Prostate gland (tissue), 2 donors: ENCODE measurements around the gene COLQ. TPM values are rescaled to one million over a fixed set of nuclear protein-coding genes. Genes with fewer than 3 reads are reported as not detected.
A peak's percentile ranks its signal among the peaks of the same experiment; 100 is the strongest.

ENCODE experiments used
- DNase-seq: peaks from one replicate; pipeline ENCODE4 v3.0.0-alpha.2; 2019; ENCODE audit warnings: low spot score
- H3K27ac ChIP-seq, 2 donors: fragments of 200-600 bp; sonication (generic); 2 replicates each; pipeline ENCODE4 v1.5.1; 2017 to 2019
- H3K27me3 ChIP-seq: fragments of 200-600 bp; sonication (generic); replicated peaks from 2 replicates; pipeline ENCODE4 v1.5.1; 2019; ENCODE audit not compliant: insufficient read depth
- H3K36me3 ChIP-seq, 2 donors: fragments of 200-600 bp; sonication (generic); 1 replicate in 1 of 2; 2 replicates in 1 of 2; pipeline versions ENCODE4 v1.5.1 to v1.8.1; 2017 to 2019
- H3K4me1 ChIP-seq: fragments of 200-600 bp; sonication (generic); replicated peaks from 2 replicates; pipeline ENCODE4 v1.5.1; 2019
- H3K4me3 ChIP-seq, 2 donors: fragments of 200-600 bp; sonication (generic); 2 replicates each; pipeline ENCODE4 v1.5.1; 2017 to 2019
- H3K9me3 ChIP-seq: fragments of 200-600 bp; sonication (generic); 2 replicates; pipeline ENCODE4 v1.5.1; 2017
- CTCF ChIP-seq, 4 experiments: fragments of 200-600 bp in 2 of 4; fragments of 450-650 bp in 2 of 4; sonication (generic) in 2 of 4; IDR thresholded peaks; 1 replicate in 3 of 4; 2 replicates in 1 of 4; pipeline ENCODE4 v1.5.1; 2016 to 2019; ENCODE audit warnings: antibody characterized with exemption in 4 of 4, mild to moderate bottlenecking in 2 of 4, moderate library complexity in 2 of 4
- POLR2A ChIP-seq: fragments of 450-650 bp; IDR thresholded peaks from one replicate; pipeline ENCODE4 v1.6.1; 2016; ENCODE audit warnings: antibody characterized with exemption, mild to moderate bottlenecking
- POLR2AphosphoS5 ChIP-seq: sonication (generic); formaldehyde crosslinking; IDR thresholded peaks from one replicate; pipeline ENCODE4 v1.6.1; 2017; ENCODE audit warnings: antibody characterized with exemption
- WGBS: methylation state at CpG from one replicate; pipeline ENCODE4 v1.1.5; 2018; 5-methylcytosine and 5-hydroxymethylcytosine counted together
- intact Hi-C: fragments of 100-400 bp; cut with DNase I; formaldehyde crosslinking; loops from one replicate; pipeline ENCODE4 v1.14.2; 2022
- total RNA-seq, 2 donors: library from RNA; depleted of rRNA; stranded (reverse); fragments of >200 nt; gene quantifications; one replicate each; pipeline ENCODE4 v1.1.0, GENCODE V29; 2016

COLQ gene
- total RNA-seq, 2 donors from 2014 or later, result 0.87 to 3.9 TPM

DNA sequence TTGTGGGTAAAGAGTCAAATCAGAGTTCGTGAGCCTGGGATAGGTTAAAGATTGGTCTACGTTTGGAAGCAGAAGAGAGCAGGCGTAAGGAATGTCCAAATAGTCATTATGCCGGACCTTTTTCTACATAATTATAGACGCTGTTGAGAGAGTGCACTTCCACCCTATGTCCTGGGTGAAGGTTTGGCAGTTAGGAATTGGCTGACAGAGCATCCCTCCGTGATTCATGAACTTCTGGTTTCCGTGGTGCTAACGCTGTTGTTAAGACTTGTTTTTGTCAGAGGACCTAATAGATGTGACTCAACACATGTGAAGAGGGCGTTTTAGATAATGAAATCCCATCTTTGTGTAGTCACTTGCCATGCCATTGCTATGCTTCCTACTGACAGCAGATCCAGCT lies 93.0 kb downstream of the COLQ start:
- TF ChIP-seq POLR2AphosphoS5 (no peak), POLR2A (no peak), CTCF (IDR thresholded peaks at IDR 0.05) (no peak)
- Histone ChIP-seq H3K4me1 (peaks cover 17% of the 10 kb centered on the region), H3K27ac (no peak overlapping the region), H3K36me3 (no peaks in the 10 kb centered on the region), H3K27me3 (no peaks in the 10 kb centered on the region), H3K9me3 (no peaks in the 10 kb centered on the region), H3K4me3 (peak overlapping the region; percentile 57 to 63)
- DNase-seq, result no peak
- intact Hi-C loops, result loop anchor here (5.0 kb wide), 1 partner anchor 129 kb away; no protein-coding TSS in a partner anchor
- 10% methylated on average over 9 of the region's 9 CpGs for WGBS

- H3K9me3 ChIP-seq, result no peaks in the 10 kb centered on the region
- H3K4me1 ChIP-seq, result peaks cover 17% of the 10 kb centered on the region
- no peak for DNase-seq
- H3K4me3 ChIP-seq, result peak overlapping the region; percentile 57 to 63
- intact Hi-C loops, result loop anchor here (5.0 kb wide), 1 partner anchor 129 kb away; no protein-coding TSS in a partner anchor
- no peaks in the 10 kb centered on the region for H3K36me3 ChIP-seq
- peak overlapping the region; percentile 45 to 58 for H3K27ac ChIP-seq
- no peaks in the 10 kb centered on the region for H3K27me3 ChIP-seq
- TF ChIP-seq POLR2AphosphoS5, result no peak
- no peak for TF ChIP-seq POLR2A
- no peak for TF ChIP-seq CTCF (IDR thresholded peaks at IDR 0.05)
- WGBS, result under 1% methylated on average over 11 of the region's 11 CpGs
Measured at GRCh38 chr3:15427981-15428380, 93.5 kb downstream of the COLQ start.

DNA sequence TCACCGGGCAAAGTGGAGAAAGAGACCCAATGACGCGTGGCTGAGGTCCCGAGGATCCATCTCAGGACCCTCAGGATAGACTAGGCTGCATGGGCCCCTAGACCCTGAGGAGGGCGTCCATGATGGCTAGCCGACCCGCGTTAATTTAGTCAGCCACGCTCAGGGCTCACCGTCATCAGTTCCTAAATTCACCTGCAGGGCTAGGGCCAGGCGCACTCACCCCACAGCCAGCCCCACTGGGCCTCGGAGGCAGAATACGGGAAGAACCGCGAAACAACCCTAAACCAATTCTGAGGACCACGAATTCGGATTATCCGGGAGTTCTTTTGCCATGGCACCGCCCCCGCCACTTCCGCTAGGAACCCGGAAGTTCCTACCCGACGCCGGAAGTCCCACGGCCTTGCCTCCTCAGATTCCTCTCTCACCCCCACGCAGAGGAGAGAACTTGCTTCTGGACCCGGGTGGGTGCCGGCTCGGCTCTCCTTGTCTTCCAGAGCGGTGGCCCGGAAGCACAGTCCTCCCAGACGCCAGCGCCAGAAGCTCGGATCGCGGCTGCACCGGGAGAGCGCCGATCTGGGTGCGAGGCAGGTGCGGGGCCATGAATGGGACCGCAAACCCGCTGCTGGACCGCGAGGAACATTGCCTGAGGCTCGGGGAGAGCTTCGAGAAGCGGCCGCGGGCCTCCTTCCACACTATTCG lies 94.2 kb downstream of the COLQ start, which contains the start of the genes EAF1 and METTL6:
TSS of gene EAF1 (plus strand) at position 417 of the 699 bp plus-strand sequence. CDS start at position 599, 182 bp downstream.
TSS of gene METTL6 (minus strand) at position 363 of the 699 bp plus-strand sequence. CDS start 1,033 bp downstream, outside the sequence.
- H3K4me1 ChIP-seq, result peaks cover 17% of the 10 kb centered on the region
- no peaks in the 10 kb centered on the region for H3K36me3 ChIP-seq
- intact Hi-C loops, result loop anchor here (5.0 kb wide), 1 partner anchor 130 kb away; no protein-coding TSS in a partner anchor
- peak within 1 kb of the TSS; percentile 45 to 58 for H3K27ac ChIP-seq
- no peaks in the 10 kb centered on the region for H3K9me3 ChIP-seq
- peak in 1 of 4 experiments; percentile 25 for TF ChIP-seq CTCF (IDR thresholded peaks at IDR 0.05)
- TF ChIP-seq POLR2AphosphoS5, result peak; percentile 78
- peak; percentile 21 for TF ChIP-seq POLR2A
- peak; percentile 68 for DNase-seq
- WGBS, result 0% methylated on average over 52 of the region's 52 CpGs
- peak within 1 kb of the TSS; percentile 57 to 63 for H3K4me3 ChIP-seq
- no peaks in the 10 kb centered on the region for H3K27me3 ChIP-seq

- DNase-seq, result no peak
- no peaks in the 10 kb centered on the region for H3K36me3 ChIP-seq
- H3K4me1 ChIP-seq, result peaks cover 17% of the 10 kb centered on the region
- H3K27ac ChIP-seq, result peak overlapping the region in 1 of 2 donors; percentile 45
- peak overlapping the region; percentile 57 to 63 for H3K4me3 ChIP-seq
- H3K27me3 ChIP-seq, result no peaks in the 10 kb centered on the region
- WGBS, result 43% methylated on average over 16 of the region's 16 CpGs
- no peaks in the 10 kb centered on the region for H3K9me3 ChIP-seq
- intact Hi-C loops, result loop anchor here (5.0 kb wide), 1 partner anchor 131 kb away; no protein-coding TSS in a partner anchor
- TF ChIP-seq POLR2A (no peak), POLR2AphosphoS5 (no peak), CTCF (IDR thresholded peaks at IDR 0.05) (no peak)
Measured at GRCh38 chr3:15426579-15427118, 94.9 kb downstream of the COLQ start.
